Kidney (tissue), 14 donors: ENCODE measurements around the gene SLC12A1. TPM values are rescaled to one million over a fixed set of nuclear protein-coding genes. Genes with fewer than 3 reads are reported as not detected.

Experiments
- DNase-seq, 5 donors: peaks; one replicate each; pipeline ENCODE4 v3.0.0-alpha.2; 2013 to 2020
- FAIRE-seq: peaks from 2 replicates; lab custom pipeline; 2012; peaks lifted over from hg19 to GRCh38; lab: Jason Lieb, UNC
- H3K27ac ChIP-seq, 2 donors: one replicate each; pipeline ENCODE4 v1.7.0; 2013; ENCODE audit warnings: low read depth in 2 of 2, low read length in 2 of 2, inconsistent platforms in 1 of 2
- H3K27me3 ChIP-seq: one replicate; pipeline ENCODE4 v1.7.1; 2013; ENCODE audit warnings: low read length, inconsistent platforms; ENCODE audit not compliant: control insufficient read depth, insufficient read depth
- H3K36me3 ChIP-seq, 3 donors: one replicate each; pipeline versions ENCODE4 v1.7.0 to v1.7.1; 2013; ENCODE audit warnings: low read length in 3 of 3, control low read depth in 1 of 3, inconsistent platforms in 1 of 3; ENCODE audit not compliant: insufficient read depth in 3 of 3, control insufficient read depth in 2 of 3
- H3K4me1 ChIP-seq, 3 donors: one replicate each; pipeline versions ENCODE4 v1.7.0 to v1.7.1; 2013; ENCODE audit warnings: low read length in 3 of 3, inconsistent platforms in 1 of 3, low read depth in 1 of 3; ENCODE audit not compliant: control insufficient read depth in 2 of 3, insufficient read depth in 2 of 3
- H3K4me3 ChIP-seq, 3 donors: one replicate each; pipeline versions ENCODE4 v1.7.0 to v1.8.1; 2013; ENCODE audit warnings: low read length in 3 of 3, control low read depth in 1 of 3, inconsistent platforms in 1 of 3
- H3K9ac ChIP-seq, 3 donors: one replicate each; pipeline versions ENCODE4 v1.7.0 to v1.7.1; 2013; ENCODE audit warnings: low read length in 3 of 3, control low read depth in 1 of 3, inconsistent platforms in 1 of 3
- H3K9me3 ChIP-seq, 3 donors: one replicate each; pipeline versions ENCODE4 v1.7.0 to v1.7.1; 2013; ENCODE audit warnings: low read length in 3 of 3, control low read depth in 1 of 3, inconsistent platforms in 1 of 3; ENCODE audit not compliant: control insufficient read depth in 2 of 3, insufficient read depth in 1 of 3
- intact Hi-C: fragments of 100-400 bp; cut with DNase I; formaldehyde crosslinking; loops from one replicate; pipeline ENCODE4 v1.11.1; 2022
- polyA plus RNA-seq: library from polyadenylated mRNA; stranded (reverse); fragments of 350-450 nt; fragmentation: Illumina TruSeq; extraction: RNeasy Lipid Tissue Mini Kit (QIAGEN cat#74804); gene quantifications from one replicate; pipeline ENCODE4 v1.2.3, GENCODE V29; 2014; ENCODE audit warnings: low read depth, low replicate concordance; ENCODE audit not compliant: insufficient read depth
- total RNA-seq: library from RNA; stranded (reverse); fragmentation: NEBNext Ultra II Directional; extraction: Animal tissue kit (Norgen Biotek cat#: 25700); gene quantifications from one replicate; pipeline ENCODE4 v1.2.1, GENCODE V29; 2021
- TF ChIP-seq, protein P1 (sequence below): IDR thresholded peaks from 3 replicates; pipeline ENCODE4 v1.5.1; 2012; ENCODE audit warnings: mild to moderate bottlenecking, moderate library complexity, borderline replicate concordance; ENCODE audit not compliant: insufficient read depth; ENCODE audit errors: extremely low read depth
- donor health status: control.
- donor health status: control.
- donor health status: control.
- donor health status: control.
- donor health status: control.
- donor health status: DM: yes; HTN: yes; CAD: no.
- donor health status: Normal renal cell carcinoma (clear cell type).

SLC12A1 gene
- total and polyA plus RNA-seq, 2 donors from 2014 or later: 201 to 370 TPM

DNA sequence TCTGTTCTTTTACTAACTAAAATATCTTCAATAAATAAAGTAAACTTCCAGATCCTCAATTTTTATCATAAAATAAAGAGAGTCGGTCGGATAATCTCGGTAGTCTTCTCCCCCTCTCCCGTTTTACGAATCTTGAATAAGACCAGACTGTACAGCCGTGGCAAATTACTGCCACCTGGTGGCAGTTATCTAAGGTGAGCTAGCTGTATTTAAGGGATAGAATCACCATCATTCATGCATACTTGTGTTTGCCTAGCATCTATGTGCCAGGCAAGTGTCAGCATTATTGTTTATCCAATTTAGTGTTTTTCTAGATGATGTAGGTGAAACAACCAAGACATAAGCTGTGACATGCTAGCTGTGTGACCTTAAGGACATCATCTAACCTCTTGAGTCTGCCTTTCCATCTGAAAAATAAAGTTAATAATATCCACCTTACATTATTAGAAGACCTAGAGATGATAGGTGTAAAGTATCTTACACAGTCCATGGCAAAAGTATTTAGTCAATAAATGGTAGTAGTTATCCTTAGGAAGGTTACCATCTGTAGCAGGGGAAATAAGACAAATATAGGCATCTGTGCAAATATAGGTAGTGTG is 146.5 kb downstream of the SLC12A1 start:
- Histone ChIP-seq H3K9ac (no peak overlapping the region), H3K4me1 (no peaks in the 10 kb centered on the region), H3K36me3 (no peaks in the 10 kb centered on the region), H3K4me3 (no peak overlapping the region), H3K27ac (no peak overlapping the region), H3K27me3 (no peaks in the 10 kb centered on the region), H3K9me3 (no peaks in the 10 kb centered on the region)
- intact Hi-C loops: no loop called here
- peak; percentile 90 for FAIRE-seq
- TF ChIP-seq, protein P1, sequence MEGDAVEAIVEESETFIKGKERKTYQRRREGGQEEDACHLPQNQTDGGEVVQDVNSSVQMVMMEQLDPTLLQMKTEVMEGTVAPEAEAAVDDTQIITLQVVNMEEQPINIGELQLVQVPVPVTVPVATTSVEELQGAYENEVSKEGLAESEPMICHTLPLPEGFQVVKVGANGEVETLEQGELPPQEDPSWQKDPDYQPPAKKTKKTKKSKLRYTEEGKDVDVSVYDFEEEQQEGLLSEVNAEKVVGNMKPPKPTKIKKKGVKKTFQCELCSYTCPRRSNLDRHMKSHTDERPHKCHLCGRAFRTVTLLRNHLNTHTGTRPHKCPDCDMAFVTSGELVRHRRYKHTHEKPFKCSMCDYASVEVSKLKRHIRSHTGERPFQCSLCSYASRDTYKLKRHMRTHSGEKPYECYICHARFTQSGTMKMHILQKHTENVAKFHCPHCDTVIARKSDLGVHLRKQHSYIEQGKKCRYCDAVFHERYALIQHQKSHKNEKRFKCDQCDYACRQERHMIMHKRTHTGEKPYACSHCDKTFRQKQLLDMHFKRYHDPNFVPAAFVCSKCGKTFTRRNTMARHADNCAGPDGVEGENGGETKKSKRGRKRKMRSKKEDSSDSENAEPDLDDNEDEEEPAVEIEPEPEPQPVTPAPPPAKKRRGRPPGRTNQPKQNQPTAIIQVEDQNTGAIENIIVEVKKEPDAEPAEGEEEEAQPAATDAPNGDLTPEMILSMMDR: peak; percentile 83
- peak in 3 of 5 donors; percentile 55 to 88 (median 68) for DNase-seq

Other genes starting within 250 kb of the SLC12A1 start
- not detected for gene SLC24A5, start 85.3 kb upstream of the SLC12A1 start, total RNA-seq
- not detected for gene SLC24A5, start 85.3 kb upstream of the SLC12A1 start, polyA plus RNA-seq
- gene MYEF2, start 28.0 kb upstream of the SLC12A1 start, total RNA-seq: 46.3 TPM
- gene MYEF2, start 28.0 kb upstream of the SLC12A1 start, polyA plus RNA-seq: 17.6 TPM
- 0.06 TPM for gene CTXN2, start 14.6 kb upstream of the SLC12A1 start, total RNA-seq
- 0.15 TPM for gene CTXN2, start 14.6 kb upstream of the SLC12A1 start, polyA plus RNA-seq
- gene DUT, start 125.1 kb downstream of the SLC12A1 start, total RNA-seq: 85.6 TPM
- gene DUT, start 125.1 kb downstream of the SLC12A1 start, polyA plus RNA-seq: 95.5 TPM